Ectodermal cell (in vitro differentiated cells): ENCODE data around the gene C14orf93.

Experiments
- H3K27ac ChIP-seq: 2 replicates; pipeline ENCODE4 v1.7.0; 2013; ENCODE audit warnings: mild to moderate bottlenecking, low read depth, low read length; ENCODE audit not compliant: insufficient read depth, poor library complexity, severe bottlenecking
- H3K27me3 ChIP-seq: 2 replicates; pipeline ENCODE4 v1.7.0; 2013; ENCODE audit warnings: mild to moderate bottlenecking, low read length; ENCODE audit not compliant: insufficient read depth, control insufficient read depth, poor library complexity, severe bottlenecking
- H3K36me3 ChIP-seq: one replicate; pipeline ENCODE4 v1.7.0; 2013; ENCODE audit warnings: low read length; ENCODE audit not compliant: control insufficient read depth, insufficient read depth
- H3K4me1 ChIP-seq: one replicate; pipeline ENCODE4 v1.7.0; 2013; ENCODE audit warnings: low read length; ENCODE audit not compliant: control insufficient read depth, insufficient read depth
- H3K4me3 ChIP-seq: 2 replicates; pipeline ENCODE4 v1.7.0; 2013; ENCODE audit warnings: low read depth, low read length, control low read depth; ENCODE audit not compliant: insufficient read depth
- H3K9me3 ChIP-seq: 2 replicates; pipeline ENCODE4 v1.7.0; 2013; ENCODE audit warnings: mild to moderate bottlenecking, low read length, moderate library complexity; ENCODE audit not compliant: control insufficient read depth
- WGBS, 2 experiments: methylation state at CpG; one replicate each; pipeline ENCODE4 v1.1.7; 2013; ENCODE audit warnings: missing lambda C conversion rate in 2 of 2; 5-methylcytosine and 5-hydroxymethylcytosine counted together

The C14orf93 gene

DNA sequence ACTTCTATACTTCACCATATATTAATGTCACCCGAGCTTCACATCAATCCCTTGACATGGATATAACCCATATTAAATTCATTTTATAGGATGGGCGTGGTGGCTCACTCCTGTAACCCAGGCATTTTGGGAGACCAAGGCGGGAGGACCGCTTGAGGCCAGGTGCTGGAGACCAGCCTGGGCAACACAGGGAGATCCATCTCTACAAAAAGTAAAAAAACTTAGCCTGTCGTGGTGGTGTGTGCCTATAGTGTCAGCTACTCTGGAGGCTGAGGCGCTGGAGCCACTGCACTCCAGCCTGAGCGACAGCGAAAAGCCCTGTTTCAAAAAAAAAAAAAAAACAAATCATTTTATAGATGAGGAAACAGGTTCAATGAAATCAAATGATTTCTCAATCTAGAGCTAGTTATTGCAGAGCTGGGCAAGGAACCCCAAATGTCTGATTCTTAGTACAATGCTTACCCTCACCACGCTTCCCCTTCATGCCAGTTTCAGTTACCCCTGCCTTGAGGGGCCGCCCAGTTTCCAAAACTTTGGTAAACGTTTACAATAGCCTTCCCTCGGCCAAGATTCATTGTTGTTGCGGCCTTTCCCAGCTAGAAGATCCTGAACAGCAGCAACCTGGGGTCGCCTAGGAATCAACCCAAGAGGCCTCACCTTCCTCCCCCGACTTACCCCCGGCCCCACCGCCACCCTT lies 24.0 kb upstream of the C14orf93 start:
- Histone ChIP-seq H3K4me3 (peak overlapping the region; percentile 81), H3K9me3 (no peaks in the 10 kb centered on the region), H3K36me3 (peaks cover 38% of the 10 kb centered on the region), H3K27ac (peak overlapping the region; percentile 97), H3K4me1 (peaks cover 5% of the 10 kb centered on the region), H3K27me3 (no peaks in the 10 kb centered on the region)
- WGBS, 2 experiments = 41 to 42% methylated on average over 17 of the region's 17 CpGs

DNA sequence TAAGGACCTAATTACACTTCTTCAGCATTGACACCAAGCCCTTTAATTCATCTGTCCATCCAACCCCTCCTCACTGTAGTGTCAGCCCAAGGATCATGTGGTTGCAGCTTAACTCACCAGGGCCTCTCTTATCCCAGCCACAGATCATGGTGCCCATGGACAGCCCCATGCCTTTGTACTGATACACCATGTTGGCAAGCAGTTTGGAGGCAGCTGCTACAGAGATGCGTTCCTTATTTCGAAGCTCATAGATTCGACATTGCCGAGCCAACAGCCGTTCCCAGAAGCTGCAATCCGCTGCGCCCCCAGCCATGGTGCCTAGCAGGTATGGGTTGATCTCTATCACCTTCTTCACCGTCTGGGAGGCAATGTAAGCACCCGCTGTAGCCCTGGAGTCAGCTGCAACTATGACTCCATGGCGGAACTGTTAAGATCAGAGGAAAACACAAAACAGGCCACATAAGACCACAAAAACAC lies 23.3 kb upstream of the C14orf93 start:
- Histone ChIP-seq H3K9me3 (no peaks in the 10 kb centered on the region), H3K4me3 (peak overlapping the region; percentile 81), H3K4me1 (peaks cover 5% of the 10 kb centered on the region), H3K36me3 (peaks cover 38% of the 10 kb centered on the region), H3K27me3 (no peaks in the 10 kb centered on the region), H3K27ac (no peak overlapping the region)
- WGBS, 2 experiments = 92 to 95% methylated on average over 10 of the region's 10 CpGs

DNA sequence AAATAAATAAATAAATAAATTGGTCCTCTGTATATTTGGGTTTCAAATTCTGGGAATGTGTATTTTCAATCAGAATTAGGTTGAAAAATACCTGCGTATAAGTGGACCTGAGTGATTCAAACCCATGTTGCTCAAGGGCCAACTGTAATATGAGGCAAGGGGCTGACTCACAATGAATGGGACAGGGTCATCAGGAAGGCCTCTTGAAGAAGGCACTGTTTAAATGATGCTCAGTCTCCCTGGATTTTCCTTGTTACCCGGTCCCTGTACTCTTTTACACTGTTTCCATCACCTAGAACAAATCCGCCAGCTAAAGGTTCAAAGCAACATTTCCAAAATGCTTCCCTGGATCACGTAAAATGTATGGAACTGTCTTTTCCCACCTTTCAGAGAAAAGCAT lies 21.0 kb upstream of the C14orf93 start:
- Histone ChIP-seq H3K4me1 (peaks cover 5% of the 10 kb centered on the region), H3K9me3 (no peaks in the 10 kb centered on the region), H3K27me3 (no peaks in the 10 kb centered on the region), H3K4me3 (no peak overlapping the region), H3K27ac (no peak overlapping the region), H3K36me3 (peaks cover 41% of the 10 kb centered on the region)
- 96 to 97% methylated on average over 4 of the region's 4 CpGs for WGBS, 2 experiments

DNA sequence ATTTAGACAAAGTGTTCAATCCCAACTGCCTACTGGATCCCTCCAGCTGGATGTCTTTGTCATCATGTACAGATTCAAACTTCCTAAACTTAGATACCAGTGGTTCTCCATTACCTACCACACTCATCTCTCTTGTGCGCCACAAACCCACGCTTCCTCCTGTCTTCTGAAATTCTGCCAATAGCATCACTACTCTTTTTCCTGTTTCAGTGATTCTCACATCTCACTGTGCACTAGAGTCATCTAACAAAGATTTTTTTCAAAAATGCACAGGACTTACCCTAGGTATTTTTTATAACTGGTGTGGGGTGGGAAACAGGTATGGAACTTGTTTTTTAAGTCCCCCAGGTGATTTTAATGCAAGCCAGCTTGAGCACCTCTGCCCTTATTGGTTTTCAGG lies 18.9 kb upstream of the C14orf93 start:
- Histone ChIP-seq H3K4me3 (no peak overlapping the region), H3K27me3 (no peaks in the 10 kb centered on the region), H3K27ac (no peak overlapping the region), H3K36me3 (peaks cover 52% of the 10 kb centered on the region), H3K9me3 (no peaks in the 10 kb centered on the region), H3K4me1 (peaks cover 16% of the 10 kb centered on the region)
- 98% methylated on average over 2 of the region's 2 CpGs for WGBS, 2 experiments

DNA sequence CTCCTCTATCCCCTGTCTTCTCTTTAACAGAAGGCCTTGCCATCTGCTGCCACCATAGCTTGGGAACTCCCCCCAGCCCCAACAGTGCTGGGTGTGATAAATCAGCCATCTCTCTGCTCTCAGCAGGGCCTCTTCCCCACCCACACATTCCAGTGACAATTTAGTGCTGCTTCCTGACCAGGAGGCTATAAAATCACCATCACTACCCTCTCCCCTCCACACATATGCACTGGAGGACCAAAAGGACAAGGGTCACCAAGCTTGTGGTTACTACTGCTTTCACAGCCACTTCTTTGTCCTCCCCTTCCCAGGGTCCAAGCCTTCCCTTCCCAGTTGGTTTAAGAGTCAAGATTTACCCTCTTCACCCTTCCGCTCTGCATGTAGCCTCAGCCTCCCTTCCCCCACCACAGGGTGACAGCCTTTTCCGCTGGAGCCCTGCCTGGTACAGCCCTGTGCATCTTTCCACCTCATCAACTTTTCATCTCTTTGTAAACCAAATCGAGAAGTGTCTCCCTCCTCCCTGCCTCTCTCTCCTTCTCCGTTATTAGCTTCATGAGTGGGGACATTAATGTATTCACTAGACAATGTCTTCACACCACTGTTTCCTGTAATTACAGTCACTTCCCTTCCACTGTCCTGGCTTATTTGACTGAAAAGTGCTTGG lies 15.3 kb upstream of the C14orf93 start:
- Histone ChIP-seq H3K27me3 (no peaks in the 10 kb centered on the region), H3K4me3 (no peak overlapping the region), H3K9me3 (no peaks in the 10 kb centered on the region), H3K27ac (peak overlapping the region; percentile 72), H3K36me3 (peaks cover 20% of the 10 kb centered on the region), H3K4me1 (peaks cover 30% of the 10 kb centered on the region)
- WGBS, 2 experiments = 85 to 88% methylated on average over 4 of the region's 4 CpGs

DNA sequence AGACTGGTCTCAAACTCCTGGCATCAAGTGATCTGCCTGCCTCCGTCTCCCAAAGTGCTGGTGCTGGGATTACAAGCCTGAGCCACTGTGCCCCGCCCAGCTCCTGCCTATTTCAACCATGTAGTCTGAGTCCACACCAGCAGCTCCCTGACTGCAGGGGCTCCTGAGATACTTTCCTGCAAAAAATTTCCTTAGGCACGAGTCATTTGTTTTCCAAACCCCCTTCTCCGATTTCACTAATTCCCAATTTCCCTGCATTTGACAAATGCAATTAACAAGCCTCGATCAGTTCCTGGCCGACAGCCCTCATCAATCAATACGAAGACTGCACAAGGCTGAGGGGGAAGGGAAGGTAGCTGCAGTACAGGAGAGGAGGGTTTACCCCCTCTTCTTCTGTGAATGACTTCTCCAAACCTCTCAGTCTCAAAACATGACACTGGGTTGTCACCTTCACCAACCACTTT lies 14.7 kb upstream of the C14orf93 start:
- Histone ChIP-seq H3K27ac (peak overlapping the region; percentile 72), H3K9me3 (no peaks in the 10 kb centered on the region), H3K27me3 (no peaks in the 10 kb centered on the region), H3K36me3 (peaks cover 20% of the 10 kb centered on the region), H3K4me1 (peaks cover 30% of the 10 kb centered on the region), H3K4me3 (no peak overlapping the region)
- 79 to 80% methylated on average over 7 of the region's 7 CpGs for WGBS, 2 experiments

DNA sequence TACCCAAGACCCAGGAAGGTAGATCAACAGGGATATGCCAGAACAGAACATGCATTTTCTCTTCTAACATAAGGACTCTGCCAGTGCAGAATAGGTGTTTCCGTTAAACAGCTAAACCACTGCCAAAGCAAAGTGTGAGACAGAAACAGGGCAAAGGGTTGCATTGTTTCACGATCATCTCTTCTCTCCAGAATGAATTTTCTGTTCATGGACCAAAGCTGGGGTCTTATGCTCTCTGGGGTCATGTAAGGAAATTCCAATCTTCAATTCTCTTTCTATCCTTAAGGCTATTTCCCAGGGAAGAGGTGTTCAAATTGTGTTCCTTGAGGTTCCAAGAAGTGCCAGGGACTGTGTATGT lies 13.8 kb upstream of the C14orf93 start:
- Histone ChIP-seq H3K4me3 (no peak overlapping the region), H3K9me3 (no peaks in the 10 kb centered on the region), H3K27me3 (no peaks in the 10 kb centered on the region), H3K36me3 (peaks cover 14% of the 10 kb centered on the region), H3K27ac (no peak overlapping the region), H3K4me1 (peaks cover 30% of the 10 kb centered on the region)
- 93 to 97% methylated on average over 2 of the region's 2 CpGs for whole genome bisulfite sequencing, 2 experiments

DNA sequence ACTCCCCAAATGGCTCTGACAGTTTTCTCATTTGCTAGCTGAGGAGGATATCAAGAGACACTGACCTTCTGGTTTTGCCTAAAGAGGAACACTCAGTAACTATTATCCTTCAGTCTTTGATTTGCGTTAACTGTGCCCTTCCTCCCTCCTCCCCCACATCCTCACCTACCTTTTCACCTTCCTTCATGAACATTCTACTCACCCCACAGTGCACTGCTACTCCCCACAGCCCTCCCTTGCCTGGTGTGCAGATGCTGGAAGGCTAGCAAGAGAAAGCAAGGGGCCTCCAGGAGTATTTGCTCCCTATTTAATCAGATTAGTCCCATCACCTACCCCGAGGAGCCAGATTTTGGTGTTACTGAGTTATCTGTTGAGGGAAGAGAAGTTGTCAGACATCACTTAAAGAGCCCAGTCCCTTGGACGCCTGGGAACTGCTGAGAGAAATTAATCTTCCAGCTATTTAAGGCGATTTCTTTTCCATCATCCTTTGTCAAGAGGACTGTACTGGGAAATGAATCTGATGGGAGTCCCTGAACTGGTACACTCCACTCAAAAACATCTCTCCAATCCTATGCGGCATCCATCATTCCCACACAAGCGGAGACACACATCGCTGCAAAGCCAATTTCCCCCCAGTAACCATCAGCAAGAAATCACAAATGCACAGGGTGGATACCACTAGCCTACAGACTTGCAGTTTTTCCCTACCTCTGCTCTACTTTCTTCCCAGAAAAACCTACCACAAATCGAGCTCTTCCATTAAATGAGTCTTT lies 13.3 kb upstream of the C14orf93 start:
- Histone ChIP-seq H3K4me1 (peaks cover 30% of the 10 kb centered on the region), H3K27me3 (no peaks in the 10 kb centered on the region), H3K36me3 (peaks cover 14% of the 10 kb centered on the region), H3K9me3 (no peaks in the 10 kb centered on the region), H3K27ac (no peak overlapping the region), H3K4me3 (no peak overlapping the region)
- 89 to 96% methylated on average over 7 to 8 of the region's 8 CpGs for WGBS, 2 experiments

DNA sequence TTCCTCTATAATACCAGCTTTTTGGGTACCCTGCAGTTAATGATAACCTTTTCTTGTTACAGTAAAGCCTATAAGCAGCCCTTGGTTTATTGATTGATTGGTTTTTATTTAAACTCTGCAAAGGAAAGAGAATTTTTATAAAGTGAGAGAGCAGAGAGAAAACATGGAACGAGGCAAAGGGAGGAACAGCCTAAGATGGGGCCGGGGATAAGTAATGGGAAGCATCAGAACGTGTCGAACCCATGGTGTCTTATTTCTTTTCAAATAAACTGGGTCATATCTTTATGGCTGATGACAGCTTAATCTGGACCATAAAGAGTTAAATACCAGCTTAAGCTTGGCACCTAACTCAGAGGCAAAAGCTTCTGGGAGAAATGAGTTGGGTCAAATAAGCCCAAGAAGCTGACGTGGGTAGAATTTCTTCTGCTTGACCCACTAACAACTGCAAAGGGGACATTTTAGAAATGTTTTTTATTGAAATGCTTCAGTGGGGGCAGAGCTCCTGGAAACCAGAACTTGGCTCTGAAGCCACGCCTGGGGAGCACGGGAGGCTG lies 12.0 kb upstream of the C14orf93 start:
- Histone ChIP-seq H3K36me3 (peaks cover 14% of the 10 kb centered on the region), H3K4me3 (no peak overlapping the region), H3K4me1 (peaks cover 30% of the 10 kb centered on the region), H3K9me3 (no peaks in the 10 kb centered on the region), H3K27ac (no peak overlapping the region), H3K27me3 (no peaks in the 10 kb centered on the region)
- WGBS, 2 experiments = 92 to 93% methylated on average over 7 of the region's 7 CpGs

DNA sequence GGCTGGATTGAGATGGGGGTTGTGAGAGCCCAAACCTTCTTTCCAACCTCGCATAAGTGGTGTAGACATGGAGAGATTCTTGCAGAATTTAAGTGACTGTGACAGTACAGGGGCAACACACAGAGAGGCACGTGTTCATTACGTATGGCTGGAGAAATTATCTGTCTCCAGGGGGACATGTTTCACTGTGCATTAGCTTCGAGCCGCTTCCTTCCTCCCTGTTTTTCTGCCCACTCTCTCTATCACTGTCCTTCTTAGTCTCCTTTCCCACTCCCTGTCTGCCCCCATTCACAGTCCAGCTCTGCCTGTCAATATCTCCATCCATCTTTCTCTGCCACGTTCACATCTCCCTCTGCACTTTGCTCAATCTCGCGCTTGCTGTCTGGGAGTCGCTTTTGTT lies 11.5 kb upstream of the C14orf93 start:
- Histone ChIP-seq H3K36me3 (peaks cover 14% of the 10 kb centered on the region), H3K27me3 (no peaks in the 10 kb centered on the region), H3K4me1 (peaks cover 30% of the 10 kb centered on the region), H3K4me3 (no peak overlapping the region), H3K9me3 (no peaks in the 10 kb centered on the region), H3K27ac (no peak overlapping the region)
- WGBS, 2 experiments = 88 to 92% methylated on average over 9 of the region's 9 CpGs
